Measurements from ENCODE around the gene ERG28.

GRCh38 chr14:75643985-75644384, 16.7 kb downstream of the ERG28 start:
- no peak for TF ChIP-seq MYC (IDR thresholded peaks at IDR 0.05; ENCODE audit: low read depth, low read length)
- no peak for TF ChIP-seq CTCF (IDR thresholded peaks at IDR 0.05; ENCODE audit: extremely low read depth in 1 of 2, insufficient read depth in 1 of 2, low read depth in 1 of 2, low read length in 2 of 2)
- no peak for TF ChIP-seq MAX (IDR thresholded peaks at IDR 0.05; ENCODE audit: insufficient read depth, insufficient read length)
- no peak for TF ChIP-seq POLR2A (IDR thresholded peaks at IDR 0.05; ENCODE audit: low read depth, low read length)
- no peak for TF ChIP-seq POLR2AphosphoS5 (IDR thresholded peaks at IDR 0.05; ENCODE audit: insufficient read depth, low read depth, low read length)
- no peak for TF ChIP-seq EZH2 (IDR thresholded peaks at IDR 0.05; ENCODE audit: borderline replicate concordance, low read depth, low read length, severe bottlenecking)
- TF ChIP-seq GATA2 (IDR thresholded peaks at IDR 0.05; ENCODE audit: insufficient read depth, insufficient read length, low read depth, low read length): no peak
- TF ChIP-seq JUN (IDR thresholded peaks at IDR 0.05; ENCODE audit: borderline replicate concordance, insufficient read depth, insufficient read length, low read depth): no peak
